HG03378 (cell line): Measurements from ENCODE around the gene ZNF212.

Source experiments
- ATAC-seq: cut with Tn5 transposase; IDR thresholded peaks from one replicate; pipeline ENCODE4 v1.9.1; 2021; ENCODE audit warnings: mild to moderate bottlenecking, moderate library complexity; ENCODE audit not compliant: unreplicated experiment

The ZNF212 gene

DNA sequence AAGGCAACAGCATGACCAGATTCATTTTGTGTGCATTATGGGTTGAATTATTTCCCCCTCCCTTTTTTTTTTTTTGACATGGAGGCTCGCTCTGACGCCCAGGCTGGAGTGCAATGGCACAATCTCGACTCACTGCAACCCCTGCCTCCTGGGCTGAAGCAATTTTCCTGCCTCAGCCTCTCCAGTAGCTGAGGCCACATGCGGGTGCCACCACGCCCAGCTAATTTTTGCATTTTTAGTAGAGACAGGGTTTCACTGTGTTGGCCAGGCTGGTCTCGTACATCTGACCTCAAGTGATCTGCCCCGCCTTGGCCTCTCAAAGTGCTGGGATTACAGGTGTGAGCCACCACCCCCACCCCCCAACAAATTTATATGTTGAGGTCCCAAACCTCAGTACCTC lies 64.6 kb downstream of the ZNF212 start:
- ATAC-seq = no peak
